DMS 273 (cell line): Measurements from ENCODE around the gene CTRB2.
A peak's percentile ranks its signal among the peaks of the same experiment; 100 is the strongest.
"Not testable (repeated sequence)": the region's sequence is repeated elsewhere in the genome, so short reads cannot be mapped to it uniquely, and the experiment has no call there.

Experiments
- DNase-seq: peaks from one replicate; lab custom pipeline; 2025; ENCODE audit not compliant: unreplicated experiment; lab: John Stamatoyannopoulos, UW

The CTRB2 gene

GRCh38 chr16:75207831-75208230 is 870 bp upstream of the CTRB2 start:
- no peak for DNase-seq

- not testable (repeated sequence) for DNase-seq
Measured at GRCh38 chr16:75205961-75206748, 806 bp downstream of the CTRB2 start.

- not testable (repeated sequence) for DNase-seq
Measured at GRCh38 chr16:75205438-75205837, 1.5 kb downstream of the CTRB2 start.

GRCh38 chr16:75204905-75205304 is 2.1 kb downstream of the CTRB2 start:
- not testable (repeated sequence) for DNase-seq

- DNase-seq = no peak
Measured at GRCh38 chr16:75204410-75204758, 2.6 kb downstream of the CTRB2 start.

- no peak for DNase-seq
Measured at GRCh38 chr16:75203667-75204409, 3.1 kb downstream of the CTRB2 start.

GRCh38 chr16:75203096-75203495 is 3.9 kb downstream of the CTRB2 start:
- no peak for DNase-seq

- DNase-seq = no peak
Measured at GRCh38 chr16:75202069-75202590, 4.8 kb downstream of the CTRB2 start.

- DNase-seq = peak; percentile 19
Measured at GRCh38 chr16:75198135-75198600, 8.8 kb downstream of the CTRB2 start.

- peak; percentile 16 for DNase-seq
Measured at GRCh38 chr16:75197522-75198134, 9.3 kb downstream of the CTRB2 start.

- DNase-seq = peak; percentile 25
Measured at GRCh38 chr16:75196836-75197235, 10.1 kb downstream of the CTRB2 start.

GRCh38 chr16:75195811-75196790 is 10.9 kb downstream of the CTRB2 start:
- DNase-seq = peak; percentile 23

- no peak for DNase-seq
Measured at GRCh38 chr16:75193730-75194444, 13.1 kb downstream of the CTRB2 start.

- DNase-seq = no peak
Measured at GRCh38 chr16:75193265-75193650, 13.7 kb downstream of the CTRB2 start.

GRCh38 chr16:75192606-75193264 is 14.2 kb downstream of the CTRB2 start:
- DNase-seq = no peak

- DNase-seq = no peak
Measured at GRCh38 chr16:75189638-75190245, 17.2 kb downstream of the CTRB2 start.

GRCh38 chr16:75188832-75189477 is 18.0 kb downstream of the CTRB2 start:
- DNase-seq = no peak

- DNase-seq = no peak
Measured at GRCh38 chr16:75181630-75182029, 25.3 kb downstream of the CTRB2 start.
